ENCODE data around the gene AOPEP.

AOPEP gene

GRCh38 chr9:94791435-94791834 lies 64.9 kb downstream of the AOPEP start:
- no peak for DNase-seq (ENCODE audit: low spot score)

GRCh38 chr9:94792511-94792910 lies 66.0 kb downstream of the AOPEP start:
- DNase-seq (ENCODE audit: low spot score): no peak

GRCh38 chr9:94794476-94795167 lies 68.1 kb downstream of the AOPEP start:
- DNase-seq (ENCODE audit: low spot score): no peak

- no peak for DNase-seq (ENCODE audit: low spot score)
These were observed 70.2 kb downstream of the AOPEP start for GRCh38 chr9:94796687-94797086.

GRCh38 chr9:94798201-94798600 lies 71.7 kb downstream of the AOPEP start:
- DNase-seq (ENCODE audit: low spot score): no peak

GRCh38 chr9:94798708-94799107 lies 72.2 kb downstream of the AOPEP start:
- no peak for DNase-seq (ENCODE audit: low spot score)

GRCh38 chr9:94799578-94800264 lies 73.2 kb downstream of the AOPEP start:
- DNase-seq (ENCODE audit: low spot score): no peak

- DNase-seq (ENCODE audit: low spot score): peak; percentile 83
These were observed 74.1 kb downstream of the AOPEP start for GRCh38 chr9:94800424-94801117.

GRCh38 chr9:94801234-94801633 lies 74.7 kb downstream of the AOPEP start:
- no peak for DNase-seq (ENCODE audit: low spot score)

- DNase-seq (ENCODE audit: low spot score): no peak
These were observed 75.2 kb downstream of the AOPEP start for GRCh38 chr9:94801681-94802080.

GRCh38 chr9:94802251-94802650 lies 75.8 kb downstream of the AOPEP start:
- DNase-seq (ENCODE audit: low spot score): no peak

GRCh38 chr9:94802793-94803192 lies 76.3 kb downstream of the AOPEP start:
- no peak for DNase-seq (ENCODE audit: low spot score)

GRCh38 chr9:94804316-94804715 lies 77.8 kb downstream of the AOPEP start:
- no peak for DNase-seq (ENCODE audit: low spot score)

GRCh38 chr9:94805051-94805489 lies 78.6 kb downstream of the AOPEP start:
- DNase-seq (ENCODE audit: low spot score): no peak

- peak; percentile 79 for DNase-seq (ENCODE audit: low spot score)
These were observed 79.1 kb downstream of the AOPEP start for GRCh38 chr9:94805585-94805984.

GRCh38 chr9:94806307-94806893 lies 79.9 kb downstream of the AOPEP start:
- no peak for DNase-seq (ENCODE audit: low spot score)

GRCh38 chr9:94807556-94807955 lies 81.1 kb downstream of the AOPEP start:
- no peak for DNase-seq (ENCODE audit: low spot score)

GRCh38 chr9:94808926-94809700 lies 82.6 kb downstream of the AOPEP start:
- no peak for DNase-seq (ENCODE audit: low spot score)

- DNase-seq (ENCODE audit: low spot score): no peak
These were observed 83.3 kb downstream of the AOPEP start for GRCh38 chr9:94809778-94810177.

GRCh38 chr9:94811074-94811473 lies 84.6 kb downstream of the AOPEP start:
- DNase-seq (ENCODE audit: low spot score): no peak

GRCh38 chr9:94812343-94812742 lies 85.8 kb downstream of the AOPEP start:
- DNase-seq (ENCODE audit: low spot score): no peak

GRCh38 chr9:94813379-94813778 lies 86.9 kb downstream of the AOPEP start:
- DNase-seq (ENCODE audit: low spot score): no peak

All from pons (tissue), 1 donor.